Measurements from ENCODE around the gene ARHGEF11. TPM values are rescaled to one million over a fixed set of nuclear protein-coding genes. Genes with fewer than 3 reads are reported as not detected.

ARHGEF11 gene
- total RNA-seq, 6 experiments from 2014 or later = 21.3 to 24.8 (median 22.4) TPM

DNA sequence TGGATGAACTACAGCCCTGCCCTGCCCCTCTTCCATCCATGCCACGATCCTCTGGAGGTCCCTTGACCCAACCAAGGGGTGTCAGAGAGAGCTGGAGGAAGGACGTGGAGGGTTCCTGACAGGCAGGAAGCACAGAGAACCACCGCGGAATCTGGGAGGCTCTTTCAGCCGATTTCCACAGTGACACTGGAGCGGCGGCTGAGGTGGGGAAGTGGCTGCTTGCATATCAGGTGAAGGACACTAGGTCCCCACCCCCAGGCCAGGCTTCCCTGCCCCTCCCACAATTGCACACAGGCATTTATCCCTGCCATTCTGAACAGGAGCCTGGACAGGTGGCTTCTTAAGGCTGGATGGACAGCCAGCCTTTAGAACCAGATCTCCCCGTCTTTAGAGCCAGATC, 107.7 kb downstream of the ARHGEF11 start:
- TF ChIP-seq, protein P1, sequence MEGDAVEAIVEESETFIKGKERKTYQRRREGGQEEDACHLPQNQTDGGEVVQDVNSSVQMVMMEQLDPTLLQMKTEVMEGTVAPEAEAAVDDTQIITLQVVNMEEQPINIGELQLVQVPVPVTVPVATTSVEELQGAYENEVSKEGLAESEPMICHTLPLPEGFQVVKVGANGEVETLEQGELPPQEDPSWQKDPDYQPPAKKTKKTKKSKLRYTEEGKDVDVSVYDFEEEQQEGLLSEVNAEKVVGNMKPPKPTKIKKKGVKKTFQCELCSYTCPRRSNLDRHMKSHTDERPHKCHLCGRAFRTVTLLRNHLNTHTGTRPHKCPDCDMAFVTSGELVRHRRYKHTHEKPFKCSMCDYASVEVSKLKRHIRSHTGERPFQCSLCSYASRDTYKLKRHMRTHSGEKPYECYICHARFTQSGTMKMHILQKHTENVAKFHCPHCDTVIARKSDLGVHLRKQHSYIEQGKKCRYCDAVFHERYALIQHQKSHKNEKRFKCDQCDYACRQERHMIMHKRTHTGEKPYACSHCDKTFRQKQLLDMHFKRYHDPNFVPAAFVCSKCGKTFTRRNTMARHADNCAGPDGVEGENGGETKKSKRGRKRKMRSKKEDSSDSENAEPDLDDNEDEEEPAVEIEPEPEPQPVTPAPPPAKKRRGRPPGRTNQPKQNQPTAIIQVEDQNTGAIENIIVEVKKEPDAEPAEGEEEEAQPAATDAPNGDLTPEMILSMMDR (IDR thresholded peaks at IDR 0.05) = no peak
- H3K27me3 Mint-ChIP-seq (ENCODE audit: insufficient read depth) = peaks cover 5% of the 10 kb centered on the region
- H3K27ac Mint-ChIP-seq = no peak overlapping the region
- no peak overlapping the region for H3K4me3 Mint-ChIP-seq
- H3K36me3 Mint-ChIP-seq (ENCODE audit: low read depth) = peaks cover 12% of the 10 kb centered on the region; the same call in 1 of the 2 replicates
- H3K4me1 Mint-ChIP-seq (ENCODE audit: low read depth) = no peaks in the 10 kb centered on the region
- DNase-seq = no peak
- H3K9me3 Mint-ChIP-seq = no peaks in the 10 kb centered on the region

DNA sequence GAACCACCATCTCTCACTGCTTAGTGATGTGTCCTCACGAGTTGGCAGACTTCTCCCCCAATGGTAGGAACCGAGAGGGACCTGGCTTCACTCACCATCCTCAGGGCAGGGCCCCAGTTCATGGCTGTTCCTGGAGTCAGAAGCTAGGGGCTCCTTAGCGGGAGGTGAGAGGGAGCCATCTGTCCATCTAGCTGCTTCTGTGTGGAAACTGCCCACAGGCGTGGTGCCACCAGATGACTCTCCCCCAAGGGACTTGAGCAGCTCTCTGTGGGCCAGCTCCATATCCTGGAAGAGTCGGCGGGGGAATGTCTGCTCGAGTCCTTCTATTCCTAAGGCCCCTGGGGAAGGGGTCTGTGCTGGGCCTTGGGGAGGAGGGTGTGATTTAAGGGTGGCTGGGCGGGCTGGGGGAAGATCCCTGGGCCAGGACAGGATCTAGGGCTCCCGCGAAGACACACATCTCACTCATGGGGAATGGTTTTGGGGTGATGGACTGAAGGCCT, 108.8 kb downstream of the ARHGEF11 start:
- Mint-ChIP-seq H3K27ac (no peak overlapping the region), H3K27me3 (ENCODE audit: insufficient read depth) (peaks cover 6% of the 10 kb centered on the region), H3K4me3 (no peak overlapping the region), H3K4me1 (ENCODE audit: low read depth) (no peaks in the 10 kb centered on the region; the same call in 1 of the 2 replicates), H3K36me3 (ENCODE audit: low read depth) (peaks cover 12% of the 10 kb centered on the region; the same call in 1 of the 2 replicates), H3K9me3 (no peaks in the 10 kb centered on the region)
- no peak for DNase-seq
- TF ChIP-seq, protein P1 (IDR thresholded peaks at IDR 0.05) = no peak

DNA sequence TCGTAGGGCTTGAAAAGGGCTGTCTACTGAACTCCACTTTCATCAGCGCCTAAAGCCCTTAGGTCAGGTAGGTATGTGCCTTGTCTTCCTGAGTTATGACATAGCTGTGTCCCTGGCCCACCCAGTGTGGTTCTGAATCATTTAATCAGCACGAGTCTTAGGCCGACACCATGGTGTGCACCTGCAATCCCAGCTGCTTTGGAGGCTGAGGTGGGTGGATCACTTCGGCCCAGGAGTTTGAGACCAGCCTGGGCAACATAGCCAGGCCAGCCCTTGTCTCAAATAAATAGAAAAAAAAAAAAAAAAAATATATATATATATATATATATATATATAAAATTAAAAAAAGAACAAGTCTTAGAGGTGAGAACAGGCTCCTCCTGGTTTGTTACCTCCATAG, 109.4 kb downstream of the ARHGEF11 start:
- peaks cover 10% of the 10 kb centered on the region; the same call in 1 of the 2 replicates for H3K36me3 Mint-ChIP-seq (ENCODE audit: low read depth)

DNA sequence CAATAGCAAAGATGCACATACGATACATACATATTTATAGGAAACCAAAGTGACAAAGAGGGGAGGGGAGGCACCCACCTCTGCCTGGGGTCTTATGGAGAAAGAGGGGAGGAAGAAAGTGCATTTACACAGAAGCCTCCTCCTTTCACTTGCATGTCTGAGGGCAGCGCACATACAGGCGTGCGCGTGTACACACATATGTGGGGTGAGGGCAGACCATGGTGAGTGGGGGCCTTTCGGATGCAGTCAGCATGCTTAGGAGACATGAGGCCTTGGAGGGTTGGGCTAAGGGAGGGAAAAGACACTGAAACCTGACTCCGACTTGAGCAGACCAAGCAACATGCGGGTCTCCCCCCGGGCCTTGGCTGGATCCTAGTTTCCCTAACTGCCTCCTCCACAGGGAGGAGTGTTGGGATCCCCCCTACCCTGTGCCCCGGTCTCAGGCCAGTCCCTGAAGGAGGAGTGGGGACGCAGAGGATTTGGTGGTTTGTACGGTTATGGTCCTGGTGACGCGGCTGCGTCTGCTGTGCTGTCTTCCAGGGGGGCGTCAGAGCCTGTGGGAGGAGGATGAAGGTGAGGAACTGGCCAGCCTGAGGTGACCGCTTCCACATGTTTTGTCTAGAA, 109.9 kb downstream of the ARHGEF11 start:
- Mint-ChIP-seq H3K36me3 (ENCODE audit: low read depth) (0 out of 2 replicates have a peak, but pooled peaks cover 5% of the 10 kb centered on the region), H3K27me3 (ENCODE audit: insufficient read depth) (peaks cover 16% of the 10 kb centered on the region), H3K4me3 (no peak overlapping the region), H3K9me3 (no peaks in the 10 kb centered on the region), H3K27ac (no peak overlapping the region), H3K4me1 (ENCODE audit: low read depth) (no peaks in the 10 kb centered on the region; the same call in 1 of the 2 replicates)
- DNase-seq = no peak
- TF ChIP-seq, protein P1 (IDR thresholded peaks at IDR 0.05) = no peak

More for the DNA sequence above, 109.4 kb downstream of the ARHGEF11 start:
- H3K27me3 Mint-ChIP-seq (ENCODE audit: insufficient read depth) = peaks cover 11% of the 10 kb centered on the region
- no peak for DNase-seq
- H3K4me3 Mint-ChIP-seq = no peak overlapping the region
- H3K9me3 Mint-ChIP-seq = no peaks in the 10 kb centered on the region
- no peak overlapping the region for H3K27ac Mint-ChIP-seq
- no peaks in the 10 kb centered on the region; the same call in 1 of the 2 replicates for H3K4me1 Mint-ChIP-seq (ENCODE audit: low read depth)
- TF ChIP-seq, protein P1 (IDR thresholded peaks at IDR 0.05) = no peak

DNA sequence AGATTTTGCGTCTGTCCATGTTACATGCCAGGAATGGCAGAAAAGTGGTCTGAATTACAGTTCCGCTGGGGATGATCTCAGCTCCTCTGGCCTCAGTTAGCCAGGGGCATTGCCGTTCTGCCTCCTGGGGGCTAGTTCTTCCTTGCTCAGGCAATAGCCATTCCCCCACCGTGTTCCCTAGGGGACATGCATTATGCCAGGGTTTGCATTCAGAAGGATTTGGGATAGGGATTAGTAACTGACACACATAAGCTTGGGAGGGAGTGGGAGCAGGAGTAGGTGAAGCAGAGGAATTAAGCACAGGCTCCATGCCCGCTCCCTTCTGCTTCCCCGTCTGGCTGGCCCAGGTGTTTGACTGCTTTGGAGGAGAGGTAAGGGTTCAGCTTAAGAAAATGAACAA, 112.4 kb downstream of the ARHGEF11 start:
- H3K27me3 Mint-ChIP-seq (ENCODE audit: insufficient read depth) = peaks cover 16% of the 10 kb centered on the region
- H3K36me3 Mint-ChIP-seq (ENCODE audit: low read depth) = no peaks in the 10 kb centered on the region
- no peak overlapping the region for H3K27ac Mint-ChIP-seq
- peaks cover 3% of the 10 kb centered on the region for H3K4me1 Mint-ChIP-seq (ENCODE audit: low read depth)
- TF ChIP-seq, protein P1 (IDR thresholded peaks at IDR 0.05) = no peak
- no peaks in the 10 kb centered on the region for H3K9me3 Mint-ChIP-seq
- H3K4me3 Mint-ChIP-seq = no peak overlapping the region
- DNase-seq = no peak
